NCI-H2227 (cell line): ENCODE data around the gene RTP3.
"Not testable (repeated sequence)": the region's sequence is repeated elsewhere in the genome, so short reads cannot be mapped to it uniquely, and the experiment has no call there.

Experiments used
- DNase-seq: peaks from one replicate; lab custom pipeline; 2025; ENCODE audit not compliant: unreplicated experiment; lab: John Stamatoyannopoulos, UW

The RTP3 gene

GRCh38 chr3:46517016-46517783, 19.4 kb downstream of the RTP3 start:
- DNase-seq: no peak

GRCh38 chr3:46517784-46518181, 20.0 kb downstream of the RTP3 start:
- DNase-seq: no peak

- no peak for DNase-seq
These were observed 22.2 kb downstream of the RTP3 start for GRCh38 chr3:46519952-46520351.

- no peak for DNase-seq
These were observed 22.8 kb downstream of the RTP3 start for GRCh38 chr3:46520531-46520930.

GRCh38 chr3:46521096-46521495, 23.3 kb downstream of the RTP3 start:
- DNase-seq: no peak

GRCh38 chr3:46522201-46522600, 24.4 kb downstream of the RTP3 start:
- not testable (repeated sequence) for DNase-seq

GRCh38 chr3:46523556-46523955, 25.8 kb downstream of the RTP3 start:
- DNase-seq: no peak

GRCh38 chr3:46524008-46524407, 26.2 kb downstream of the RTP3 start:
- no peak for DNase-seq

- DNase-seq: no peak
These were observed 27.1 kb downstream of the RTP3 start for GRCh38 chr3:46524832-46525231.

GRCh38 chr3:46527239-46527638, 29.5 kb downstream of the RTP3 start:
- DNase-seq: no peak

GRCh38 chr3:46533091-46533490, 35.3 kb downstream of the RTP3 start:
- DNase-seq: no peak

GRCh38 chr3:46535746-46536145, 38.0 kb downstream of the RTP3 start:
- no peak for DNase-seq

- DNase-seq: no peak
These were observed 39.0 kb downstream of the RTP3 start for GRCh38 chr3:46536758-46537157.

- DNase-seq: no peak
These were observed 39.5 kb downstream of the RTP3 start for GRCh38 chr3:46537316-46537715.

- no peak for DNase-seq
These were observed 40.0 kb downstream of the RTP3 start for GRCh38 chr3:46537779-46538178.

- DNase-seq: not testable (repeated sequence)
These were observed 40.6 kb downstream of the RTP3 start for GRCh38 chr3:46538425-46538802.

- no peak for DNase-seq
These were observed 41.1 kb downstream of the RTP3 start for GRCh38 chr3:46538803-46539442.

GRCh38 chr3:46539443-46540005, 41.7 kb downstream of the RTP3 start:
- no peak for DNase-seq

GRCh38 chr3:46540550-46540949, 42.8 kb downstream of the RTP3 start:
- DNase-seq: no peak

- no peak for DNase-seq
These were observed 44.1 kb downstream of the RTP3 start for GRCh38 chr3:46541835-46542234.

- DNase-seq: no peak
These were observed 44.6 kb downstream of the RTP3 start for GRCh38 chr3:46542344-46542743.

GRCh38 chr3:46542801-46543201, 45.0 kb downstream of the RTP3 start:
- no peak for DNase-seq
